Neuronal stem cell (in vitro differentiated cells): ENCODE measurements around the gene DGKQ.

ENCODE experiments used
- DNase-seq: peaks from one replicate; pipeline ENCODE4 v3.0.0-alpha.2; 2013; ENCODE audit warnings: low spot score
- H2AFZ ChIP-seq: one replicate; pipeline ENCODE4 v1.6.1; 2013; ENCODE audit warnings: mild to moderate bottlenecking, low read length, inconsistent platforms
- H2AK5ac ChIP-seq: 2 replicates; pipeline ENCODE4 v1.6.1; 2013; ENCODE audit warnings: low read depth, mild to moderate bottlenecking, inconsistent platforms, low read length, moderate library complexity, mixed read lengths
- H2BK120ac ChIP-seq: 2 replicates; pipeline ENCODE4 v1.6.1; 2013; ENCODE audit warnings: low read depth, mild to moderate bottlenecking, inconsistent platforms, low read length, moderate library complexity, mixed read lengths
- H2BK12ac ChIP-seq: one replicate; pipeline ENCODE4 v1.6.1; 2013; ENCODE audit warnings: low read length, inconsistent platforms
- H2BK15ac ChIP-seq: 2 replicates; pipeline ENCODE4 v1.6.1; 2013; ENCODE audit warnings: mild to moderate bottlenecking, low read length, inconsistent platforms, mixed read lengths
- H2BK5ac ChIP-seq: one replicate; pipeline ENCODE4 v1.6.1; 2013; ENCODE audit warnings: inconsistent platforms, mild to moderate bottlenecking, low read length, moderate library complexity
- H3K14ac ChIP-seq: one replicate; pipeline ENCODE4 v1.6.1; 2013; ENCODE audit warnings: low read length, inconsistent platforms
- H3K18ac ChIP-seq: 2 replicates; pipeline ENCODE4 v1.6.1; 2013; ENCODE audit warnings: low read length, inconsistent platforms
- H3K23ac ChIP-seq: 2 replicates; pipeline ENCODE4 v1.6.1; 2013; ENCODE audit warnings: low read depth, mild to moderate bottlenecking, mixed read lengths, low read length, inconsistent platforms; ENCODE audit not compliant: poor library complexity
- H3K27ac ChIP-seq: replicated peaks from 3 replicates; pipeline ENCODE4 v1.5.1; 2013; ENCODE audit warnings: low read length, inconsistent platforms
- H3K27me3 ChIP-seq, 3 experiments: 2 replicates each; pipeline ENCODE4 v1.6.1; 2013; ENCODE audit warnings: low read length in 3 of 3, mild to moderate bottlenecking in 2 of 3, inconsistent platforms in 1 of 3, low read depth in 1 of 3, mixed read lengths in 1 of 3, moderate library complexity in 1 of 3; ENCODE audit not compliant: control insufficient read depth in 3 of 3, insufficient read depth in 3 of 3
- H3K36me3 ChIP-seq, 2 donors: replicated peaks in 1 of 2; 2 replicates each; pipeline ENCODE4 v1.6.1; 2013; ENCODE audit warnings: low read length in 2 of 2; ENCODE audit not compliant: control insufficient read depth in 2 of 2, insufficient read depth in 2 of 2
- H3K4ac ChIP-seq: 2 replicates; pipeline ENCODE4 v1.6.1; 2013; ENCODE audit warnings: inconsistent platforms, mild to moderate bottlenecking, low read length, moderate library complexity
- H3K4me1 ChIP-seq, 2 donors: 1 replicate in 1 of 2; 2 replicates in 1 of 2; pipeline ENCODE4 v1.6.1; 2013; ENCODE audit warnings: low read length in 2 of 2, low read depth in 1 of 2; ENCODE audit not compliant: control insufficient read depth in 2 of 2, insufficient read depth in 1 of 2
- H3K4me2 ChIP-seq: one replicate; pipeline ENCODE4 v1.6.1; 2013; ENCODE audit warnings: mild to moderate bottlenecking, low read length, inconsistent platforms; ENCODE audit not compliant: insufficient read depth, poor library complexity, severe bottlenecking
- H3K4me3 ChIP-seq, 2 donors: 2 replicates each; pipeline ENCODE4 v1.5.1; 2013; ENCODE audit warnings: low read length in 2 of 2, mild to moderate bottlenecking in 2 of 2, inconsistent platforms in 1 of 2, moderate library complexity in 1 of 2
- H3K79me1 ChIP-seq: one replicate; pipeline ENCODE4 v1.6.1; 2013; ENCODE audit warnings: low read depth, mild to moderate bottlenecking, inconsistent platforms, low read length, moderate library complexity
- H3K9ac ChIP-seq: one replicate; pipeline ENCODE4 v1.6.1; 2013; ENCODE audit warnings: mild to moderate bottlenecking, low read depth, low read length, inconsistent platforms; ENCODE audit not compliant: poor library complexity
- H3K9me3 ChIP-seq, 2 donors: replicated peaks in 1 of 2; 2 replicates each; pipeline versions ENCODE3 to v1.6.1; 2013; ENCODE audit warnings: low read length in 2 of 2, mild to moderate bottlenecking in 2 of 2, inconsistent platforms in 1 of 2, low read depth in 1 of 2, mixed read lengths in 1 of 2, moderate library complexity in 1 of 2; ENCODE audit not compliant: control insufficient read depth in 2 of 2, insufficient read depth in 1 of 2
- H4K8ac ChIP-seq: one replicate; pipeline ENCODE4 v1.6.1; 2013; ENCODE audit warnings: low read depth, mild to moderate bottlenecking, inconsistent platforms, low read length, moderate library complexity
- H4K91ac ChIP-seq: one replicate; pipeline ENCODE4 v1.6.1; 2013; ENCODE audit warnings: low read length, low read depth, mild to moderate bottlenecking, inconsistent platforms; ENCODE audit not compliant: poor library complexity
- WGBS, 2 donors: extraction: QIAGEN DNeasy Blood & Tissue Kit; methylation state at CpG; one replicate each; pipeline ENCODE4 v1.1.7; 2013; ENCODE audit warnings: missing lambda C conversion rate in 2 of 2, mixed read lengths in 1 of 2; ENCODE audit not compliant: insufficient read length in 2 of 2, insufficient replicate concordance in 1 of 2; ENCODE audit errors: extremely low coverage in 2 of 2; 5-methylcytosine and 5-hydroxymethylcytosine counted together

DGKQ gene

DNA sequence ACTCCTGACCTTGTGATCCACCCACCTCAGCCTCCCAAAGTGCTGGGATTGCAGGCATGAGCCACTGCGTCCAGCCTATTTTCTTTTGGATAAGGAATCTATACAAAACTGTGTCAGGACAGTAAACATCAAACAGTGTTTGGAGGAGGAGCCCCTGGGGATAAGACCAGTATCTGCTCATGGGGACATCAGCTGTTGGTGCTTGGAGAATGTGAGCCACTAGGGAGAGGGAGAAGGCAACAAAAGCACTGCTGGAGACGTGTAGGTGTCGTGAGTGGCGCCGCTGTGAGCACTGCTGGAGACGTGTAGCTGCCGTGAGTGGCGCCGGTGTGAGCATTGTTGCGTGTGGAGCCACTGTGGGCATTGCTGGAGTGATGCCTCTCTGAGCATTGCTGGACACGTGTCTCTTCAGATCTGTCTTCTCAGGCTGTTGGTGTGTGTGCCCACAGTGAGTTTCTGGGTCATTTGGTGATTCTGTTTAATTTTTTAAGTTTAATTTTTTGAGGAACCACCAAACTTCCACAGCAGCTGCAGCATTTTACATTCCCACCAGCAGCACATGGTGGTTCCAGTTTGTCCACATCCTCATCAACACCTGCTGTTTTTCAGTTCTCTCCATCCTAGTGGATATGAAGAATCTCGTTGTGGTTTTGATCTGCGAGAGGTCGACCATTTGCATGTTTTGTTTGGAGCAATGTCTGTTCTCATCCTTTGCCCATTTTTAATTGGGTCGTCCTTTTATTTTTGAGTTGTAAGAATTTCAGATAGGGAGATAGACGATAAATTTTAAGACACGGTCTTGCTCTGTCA is 19.0 kb downstream of the DGKQ start:
- H3K14ac ChIP-seq = no peak overlapping the region
- no peak overlapping the region for H3K4me3 ChIP-seq
- peaks cover 0 to 6% of the 10 kb centered on the region in 2 donors for H3K4me1 ChIP-seq
- no peak overlapping the region for H3K9ac ChIP-seq
- peaks cover 2% of the 10 kb centered on the region for H3K79me1 ChIP-seq
- H4K91ac ChIP-seq = no peak overlapping the region
- no peak overlapping the region for H2AK5ac ChIP-seq
- no peak overlapping the region for H4K8ac ChIP-seq
- H2BK120ac ChIP-seq = no peak overlapping the region
- no peaks in the 10 kb centered on the region for H3K9me3 ChIP-seq
- DNase-seq = no peak
- no peak overlapping the region for H2AFZ ChIP-seq
- no peak overlapping the region for H2BK15ac ChIP-seq
- H3K36me3 ChIP-seq = no peaks in the 10 kb centered on the region
- no peak overlapping the region for H3K4ac ChIP-seq
- H3K4me2 ChIP-seq = no peak overlapping the region
- no peak overlapping the region for H3K27ac ChIP-seq
- no peaks in the 10 kb centered on the region for H3K27me3 ChIP-seq
- no CpG with 5 or more reads among the region's 17 CpGs for WGBS, 2 donors
- H3K23ac ChIP-seq = no peak overlapping the region
- H2BK5ac ChIP-seq = no peak overlapping the region
- no peak overlapping the region for H3K18ac ChIP-seq
- no peak overlapping the region for H2BK12ac ChIP-seq

DNA sequence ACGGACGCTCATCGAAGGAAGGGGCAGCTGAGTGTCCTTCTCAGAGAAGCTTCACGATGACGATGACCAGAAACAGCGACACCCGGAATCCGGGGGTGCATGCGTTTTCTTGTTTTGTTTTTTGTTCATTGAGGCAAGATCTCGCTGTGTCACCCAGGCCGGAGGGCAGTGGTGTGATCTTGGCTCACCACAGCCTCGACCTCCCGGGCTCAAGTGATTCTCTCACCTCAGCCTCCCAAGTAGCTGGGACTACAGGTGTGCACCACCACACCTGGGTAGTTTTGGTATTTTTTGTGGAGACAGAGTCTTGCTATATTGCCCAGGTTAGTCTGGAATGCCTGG is 19.8 kb downstream of the DGKQ start:
- Histone ChIP-seq H3K9me3 (no peaks in the 10 kb centered on the region), H3K23ac (peak overlapping the region; percentile 73), H2BK5ac (no peak overlapping the region), H3K27me3 (no peaks in the 10 kb centered on the region), H3K4me1 (peaks cover 0 to 6% of the 10 kb centered on the region in 2 donors), H3K36me3 (no peaks in the 10 kb centered on the region), H2BK15ac (no peak overlapping the region), H3K4me2 (no peak overlapping the region), H3K18ac (no peak overlapping the region), H3K79me1 (peaks cover 2% of the 10 kb centered on the region), H2BK12ac (no peak overlapping the region), H2BK120ac (no peak overlapping the region), H2AK5ac (no peak overlapping the region), H3K9ac (no peak overlapping the region), H2AFZ (no peak overlapping the region), H3K27ac (no peak overlapping the region), H4K91ac (no peak overlapping the region), H3K4ac (no peak overlapping the region), H3K14ac (no peak overlapping the region), H4K8ac (no peak overlapping the region), H3K4me3 (no peak overlapping the region)
- no CpG with 5 or more reads among the region's 13 CpGs for WGBS, 2 donors
- DNase-seq = no peak

DNA sequence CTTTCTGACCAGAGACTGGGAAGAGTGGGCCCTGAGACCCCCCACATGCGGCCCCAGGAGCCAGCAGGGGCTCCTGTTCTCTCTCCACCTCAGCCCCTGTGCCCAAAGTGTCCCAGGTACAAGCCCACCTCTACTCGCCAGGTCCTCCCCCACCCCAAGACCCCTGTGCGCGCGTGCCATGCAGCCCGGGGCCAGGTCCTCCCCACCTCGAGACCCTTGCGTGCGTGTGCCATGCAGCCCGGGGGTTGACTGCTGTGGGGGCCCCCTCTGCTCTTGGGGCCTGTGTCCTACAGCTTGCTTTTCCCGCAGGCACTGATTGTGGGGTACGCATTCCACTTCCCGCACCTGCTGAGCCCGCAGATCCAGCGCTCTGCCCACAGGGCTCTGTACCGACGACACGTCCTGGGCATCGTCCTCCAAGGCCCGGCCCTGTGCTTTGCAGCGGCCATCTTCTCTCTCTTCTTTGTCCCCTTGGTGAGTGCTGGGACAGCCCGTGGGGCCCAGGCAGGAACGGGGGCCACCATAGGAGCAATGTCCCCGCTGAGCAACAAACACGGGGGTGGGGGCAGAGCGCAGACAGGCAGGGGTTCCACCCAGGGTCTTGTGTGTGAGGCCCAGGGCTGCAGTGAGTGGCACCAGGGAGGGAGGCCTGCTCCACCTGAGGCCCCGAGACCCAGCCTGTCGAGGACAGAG is 20.3 kb downstream of the DGKQ start:
- WGBS, 2 donors = no CpG with 5 or more reads among the region's 28 CpGs
- no peak for DNase-seq
- no peak overlapping the region for H2AFZ ChIP-seq

More for the DNA sequence above, 20.3 kb downstream of the DGKQ start:
- Histone ChIP-seq H3K79me1 (peaks cover 2% of the 10 kb centered on the region), H3K9me3 (no peaks in the 10 kb centered on the region), H3K4me2 (no peak overlapping the region), H4K91ac (no peak overlapping the region), H2BK15ac (no peak overlapping the region), H2BK5ac (no peak overlapping the region), H3K14ac (no peak overlapping the region), H3K23ac (peak overlapping the region; percentile 73), H2AK5ac (peak overlapping the region; percentile 28), H3K9ac (no peak overlapping the region), H3K27ac (no peak overlapping the region), H3K4me1 (peaks cover 0 to 6% of the 10 kb centered on the region in 2 donors), H3K4me3 (no peak overlapping the region), H3K4ac (no peak overlapping the region), H4K8ac (no peak overlapping the region), H3K18ac (peak overlapping the region; percentile 8), H2BK120ac (no peak overlapping the region), H2BK12ac (peak overlapping the region; percentile 41), H3K36me3 (no peaks in the 10 kb centered on the region), H3K27me3 (no peaks in the 10 kb centered on the region)
